Measurements from ENCODE around the gene PRPSAP1.
A peak's percentile ranks its signal among the peaks of the same experiment; 100 is the strongest.

PRPSAP1 gene

GRCh38 chr17:76335716-76336381 is 17.9 kb downstream of the PRPSAP1 start (continued):
- TF ChIP-seq CREB5 (CRISPR knock-in tag; IDR thresholded peaks at IDR 0.05; ENCODE audit: low read depth) (no peak), GLIS3 (CRISPR knock-in tag; IDR thresholded peaks at IDR 0.05) (no peak), ZNF565 (CRISPR knock-in tag; conservative IDR thresholded peaks at IDR 0.05; ENCODE audit: low read depth) (no peak)
- TF ChIP-seq, protein P1, sequence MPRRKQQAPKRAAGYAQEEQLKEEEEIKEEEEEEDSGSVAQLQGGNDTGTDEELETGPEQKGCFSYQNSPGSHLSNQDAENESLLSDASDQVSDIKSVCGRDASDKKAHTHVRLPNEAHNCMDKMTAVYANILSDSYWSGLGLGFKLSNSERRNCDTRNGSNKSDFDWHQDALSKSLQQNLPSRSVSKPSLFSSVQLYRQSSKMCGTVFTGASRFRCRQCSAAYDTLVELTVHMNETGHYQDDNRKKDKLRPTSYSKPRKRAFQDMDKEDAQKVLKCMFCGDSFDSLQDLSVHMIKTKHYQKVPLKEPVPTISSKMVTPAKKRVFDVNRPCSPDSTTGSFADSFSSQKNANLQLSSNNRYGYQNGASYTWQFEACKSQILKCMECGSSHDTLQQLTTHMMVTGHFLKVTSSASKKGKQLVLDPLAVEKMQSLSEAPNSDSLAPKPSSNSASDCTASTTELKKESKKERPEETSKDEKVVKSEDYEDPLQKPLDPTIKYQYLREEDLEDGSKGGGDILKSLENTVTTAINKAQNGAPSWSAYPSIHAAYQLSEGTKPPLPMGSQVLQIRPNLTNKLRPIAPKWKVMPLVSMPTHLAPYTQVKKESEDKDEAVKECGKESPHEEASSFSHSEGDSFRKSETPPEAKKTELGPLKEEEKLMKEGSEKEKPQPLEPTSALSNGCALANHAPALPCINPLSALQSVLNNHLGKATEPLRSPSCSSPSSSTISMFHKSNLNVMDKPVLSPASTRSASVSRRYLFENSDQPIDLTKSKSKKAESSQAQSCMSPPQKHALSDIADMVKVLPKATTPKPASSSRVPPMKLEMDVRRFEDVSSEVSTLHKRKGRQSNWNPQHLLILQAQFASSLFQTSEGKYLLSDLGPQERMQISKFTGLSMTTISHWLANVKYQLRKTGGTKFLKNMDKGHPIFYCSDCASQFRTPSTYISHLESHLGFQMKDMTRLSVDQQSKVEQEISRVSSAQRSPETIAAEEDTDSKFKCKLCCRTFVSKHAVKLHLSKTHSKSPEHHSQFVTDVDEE (CRISPR knock-in tag; IDR thresholded peaks at IDR 0.05) = no peak

- no peak for TF ChIP-seq PATZ1 (CRISPR knock-in tag; IDR thresholded peaks at IDR 0.05; ENCODE audit: borderline replicate concordance)
- peak; percentile 28; the same call in 2 of the 3 replicates for ATAC-seq
Measured at GRCh38 chr17:76333673-76334505, 19.8 kb downstream of the PRPSAP1 start.

DNA sequence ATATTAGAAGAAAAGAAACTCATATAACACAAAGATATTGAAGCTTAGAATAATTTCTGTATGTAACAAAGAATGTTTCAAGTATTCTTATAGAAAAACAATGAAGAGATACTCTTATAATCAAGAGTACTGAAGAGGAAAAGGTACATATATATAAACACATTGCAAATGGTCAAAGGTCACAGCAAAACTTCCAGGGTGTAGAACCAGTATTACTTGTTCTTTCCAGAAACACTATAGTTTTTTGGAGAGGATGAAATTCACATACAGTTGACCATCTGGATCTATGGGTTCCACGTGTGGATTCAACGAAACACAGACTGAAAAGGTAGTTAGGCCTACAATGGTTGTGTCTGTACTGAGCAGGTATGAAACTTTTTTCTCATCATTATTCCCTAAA is 22.6 kb downstream of the PRPSAP1 start:
- TF ChIP-seq RARB (CRISPR knock-in tag; IDR thresholded peaks at IDR 0.05) (no peak), ISL1 (CRISPR knock-in tag; IDR thresholded peaks at IDR 0.05) (no peak), TOX (CRISPR knock-in tag; IDR thresholded peaks at IDR 0.05; ENCODE audit: borderline replicate concordance) (no peak), TCF4 (CRISPR knock-in tag; IDR thresholded peaks at IDR 0.05; ENCODE audit: borderline replicate concordance) (no peak), ARNTL (CRISPR knock-in tag; IDR thresholded peaks at IDR 0.05; ENCODE audit: borderline replicate concordance, low read depth) (no peak), ESRRG (CRISPR knock-in tag; IDR thresholded peaks at IDR 0.05) (no peak), ZFP30 (CRISPR knock-in tag; IDR thresholded peaks at IDR 0.05) (no peak), SNAI2 (CRISPR knock-in tag; IDR thresholded peaks at IDR 0.05) (no peak), CREB5 (CRISPR knock-in tag; IDR thresholded peaks at IDR 0.05; ENCODE audit: low read depth) (no peak), ZNF8 (CRISPR knock-in tag; IDR thresholded peaks at IDR 0.05) (no peak), PPARA (CRISPR knock-in tag; IDR thresholded peaks at IDR 0.05; ENCODE audit: borderline replicate concordance) (no peak), PATZ1 (CRISPR knock-in tag; IDR thresholded peaks at IDR 0.05; ENCODE audit: borderline replicate concordance) (no peak), BACH2 (CRISPR knock-in tag; IDR thresholded peaks at IDR 0.05; ENCODE audit: borderline replicate concordance) (no peak)
- TF ChIP-seq, protein P1 (CRISPR knock-in tag; IDR thresholded peaks at IDR 0.05) = no peak
- ATAC-seq = no peak

Measured in SK-N-SH treated with all-trans-retinoic acid at 6 μM for 48 hours (cell line).